Erythroblast (primary cell): Measurements from ENCODE around the gene TUFT1.

ENCODE experiments used
- GATA1 ChIP-seq: IDR thresholded peaks from 2 replicates; pipeline ENCODE4 v1.6.1; 2011; ENCODE audit warnings: low read depth, mild to moderate bottlenecking, control low read depth, low read length, moderate library complexity
- POLR2A ChIP-seq: IDR thresholded peaks from 2 replicates; pipeline ENCODE4 v1.6.1; 2011; ENCODE audit warnings: mild to moderate bottlenecking, low read length

DNA sequence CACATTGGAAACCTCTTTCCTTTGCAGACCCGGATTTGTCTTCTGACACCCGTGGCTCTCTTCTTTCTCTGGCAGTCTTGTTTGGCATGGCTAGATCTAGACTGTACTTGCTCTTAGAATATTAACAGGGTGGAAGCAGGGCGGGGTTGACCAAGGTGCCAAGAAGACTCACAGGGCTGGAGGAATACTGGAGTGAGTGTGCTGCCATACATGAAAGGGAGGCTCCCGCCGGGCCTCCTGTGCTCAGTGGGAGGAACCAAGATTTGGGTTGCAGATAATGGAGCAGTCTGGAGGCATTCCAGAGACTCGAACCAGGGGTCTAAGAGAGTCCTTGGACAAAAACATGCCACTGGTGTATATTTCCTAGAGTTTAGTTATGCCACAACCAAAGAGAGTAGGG lies 44.2 kb downstream of the TUFT1 start:
- TF ChIP-seq POLR2A (no peak), GATA1 (no peak)
